A549 (cell line): Measurements from ENCODE around the gene PMFBP1.

Experiments
- BHLHE40 ChIP-seq: IDR thresholded peaks from 2 replicates; pipeline ENCODE4 v1.6.1; 2012; ENCODE audit warnings: low read depth, low read length, inconsistent platforms
- CTCF ChIP-seq: fragments of >200 bp; sonication (Bioruptor Twin); formaldehyde crosslinking; IDR thresholded peaks from 3 replicates; pipeline ENCODE4 v1.5.1; 2016
- FOSL2 ChIP-seq, 2 experiments: fragments of 450-650 bp in 1 of 2; fragments of >200 bp in 1 of 2; sonication (Bioruptor Twin) in 1 of 2; formaldehyde crosslinking; IDR thresholded peaks; 2 replicates each; pipeline versions ENCODE4 v1.5.0 to v1.6.1; 2016 to 2020; ENCODE audit warnings: mild to moderate bottlenecking in 1 of 2, moderate library complexity in 1 of 2
- POLR2A ChIP-seq: IDR thresholded peaks from 2 replicates; pipeline ENCODE4 v1.6.1; 2012; ENCODE audit warnings: mild to moderate bottlenecking, low read length
- POLR2AphosphoS2 ChIP-seq: conservative IDR thresholded peaks from 2 replicates; pipeline ENCODE4 v1.6.1; 2012; ENCODE audit warnings: low read length, improper control_type of control experiment, inconsistent platforms
- RCOR1 ChIP-seq: fragments of 150-350 bp; IDR thresholded peaks from 2 replicates; pipeline ENCODE4 v1.6.1; 2014; ENCODE audit warnings: antibody characterized with exemption, low read length, low read depth
- RFX5 ChIP-seq: fragments of 450-650 bp; IDR thresholded peaks from 2 replicates; pipeline ENCODE4 v1.7.1; 2014; ENCODE audit warnings: antibody characterized with exemption, mild to moderate bottlenecking, moderate library complexity
- SMC3 ChIP-seq: fragments of >200 bp; sonication (Bioruptor Twin); formaldehyde crosslinking; IDR thresholded peaks from 3 replicates; pipeline ENCODE4 v1.6.1; 2018; ENCODE audit warnings: inconsistent platforms
- TF ChIP-seq, protein P1 (sequence below): fragments of 450-650 bp; IDR thresholded peaks from 2 replicates; pipeline ENCODE4 v1.6.1; 2014; ENCODE audit warnings: antibody characterized with exemption

DNA sequence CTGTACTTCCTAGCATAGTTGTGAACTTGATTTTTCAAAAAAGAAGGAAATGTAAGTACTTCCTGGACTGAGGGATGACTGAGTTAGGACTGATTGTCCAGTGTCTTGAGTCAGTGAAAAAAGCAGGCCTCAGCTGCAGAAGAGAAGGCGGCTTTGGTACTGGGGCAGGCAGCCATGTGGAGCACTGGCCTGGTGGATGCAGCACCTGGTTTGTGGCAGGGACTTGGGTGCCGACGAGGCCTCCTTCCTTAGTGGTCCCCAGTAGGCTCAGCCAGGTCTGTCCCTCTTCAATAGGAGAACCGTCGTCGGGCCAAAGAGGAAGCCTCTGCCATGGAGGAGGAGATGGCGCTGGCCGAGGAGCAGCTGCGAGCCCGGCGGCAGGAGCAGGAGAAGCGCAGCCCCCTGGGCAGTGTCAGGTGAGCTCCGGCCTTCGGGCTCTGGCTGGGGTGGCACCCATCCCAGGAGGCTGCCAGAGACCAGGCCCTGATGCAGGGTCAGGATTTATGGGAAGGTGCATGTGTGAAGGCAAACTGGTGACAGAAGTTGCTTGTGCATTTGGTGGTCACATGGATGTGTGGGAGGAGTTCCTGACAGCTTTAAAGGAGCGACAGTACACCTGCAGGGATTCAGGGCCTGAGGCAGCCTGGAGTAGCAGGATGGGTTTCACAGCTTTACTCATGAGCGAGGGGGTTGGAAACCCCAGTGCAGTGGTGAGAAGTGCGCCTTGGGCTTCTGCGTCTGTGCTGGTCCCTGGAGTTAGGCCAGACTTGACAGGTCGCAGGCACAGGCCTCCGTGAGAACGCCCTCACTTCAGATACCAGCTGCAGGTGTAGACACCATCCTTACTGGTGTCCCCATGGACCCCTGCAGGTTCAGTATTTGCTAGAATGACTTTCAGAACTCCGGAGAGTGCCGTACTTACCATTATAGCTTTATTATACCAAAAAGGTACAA is 61.0 kb downstream of the PMFBP1 start:
- no peak for TF ChIP-seq SMC3
- TF ChIP-seq CTCF: no peak
- TF ChIP-seq RCOR1: no peak
- no peak for TF ChIP-seq BHLHE40
- no peak for TF ChIP-seq POLR2A
- no peak for TF ChIP-seq POLR2AphosphoS2
- TF ChIP-seq, protein P1, sequence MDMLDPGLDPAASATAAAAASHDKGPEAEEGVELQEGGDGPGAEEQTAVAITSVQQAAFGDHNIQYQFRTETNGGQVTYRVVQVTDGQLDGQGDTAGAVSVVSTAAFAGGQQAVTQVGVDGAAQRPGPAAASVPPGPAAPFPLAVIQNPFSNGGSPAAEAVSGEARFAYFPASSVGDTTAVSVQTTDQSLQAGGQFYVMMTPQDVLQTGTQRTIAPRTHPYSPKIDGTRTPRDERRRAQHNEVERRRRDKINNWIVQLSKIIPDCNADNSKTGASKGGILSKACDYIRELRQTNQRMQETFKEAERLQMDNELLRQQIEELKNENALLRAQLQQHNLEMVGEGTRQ: no peak
- no peak for TF ChIP-seq FOSL2 (IDR thresholded peaks at IDR 0.05)
- no peak for TF ChIP-seq FOSL2 (CRISPR knock-in tag; IDR thresholded peaks at IDR 0.05)
- TF ChIP-seq RFX5: no peak
